WTC11 (cell line): Measurements from ENCODE around the gene MGST1. TPM values are rescaled to one million over a fixed set of nuclear protein-coding genes. Genes with fewer than 3 reads are reported as not detected.

ENCODE experiments used
- ATAC-seq: fragments of 200-7000 bp; cut with Tn5 transposase; 2 replicates; pipeline ENCODE4 v1.10.0; 2021; ENCODE audit warnings: mild to moderate bottlenecking, moderate library complexity
- CTCF ChIA-PET: fragments of 300-600 bp; sonication (Branson Sonifier 250); formaldehyde crosslinking; loops from one replicate; lab custom pipeline; 2021; ENCODE audit warnings: antibody characterized with exemption; lab: Charles Lee
- POLR2A ChIA-PET: fragments of 350-600 bp; sonication (Branson Sonifier 250); formaldehyde crosslinking; loops from one replicate; lab custom pipeline; 2021; ENCODE audit warnings: antibody characterized with exemption; lab: Charles Lee
- DNase-seq: peaks from one replicate; pipeline ENCODE4 v3.0.0; 2021; ENCODE audit warnings: low spot score
- H3K27ac Mint-ChIP-seq: 2 replicates; pipeline ENCODE4 v1.8.0; 2021; ENCODE audit warnings: mixed read lengths
- H3K27me3 Mint-ChIP-seq: 2 replicates; pipeline ENCODE4 v1.8.0; 2021; ENCODE audit warnings: low read depth, mild to moderate bottlenecking, moderate library complexity, mixed read lengths
- H3K36me3 Mint-ChIP-seq: 2 replicates; pipeline ENCODE4 v1.8.0; 2021; ENCODE audit warnings: mixed read lengths
- H3K4me1 Mint-ChIP-seq: 2 replicates; pipeline ENCODE4 v1.8.0; 2022; ENCODE audit warnings: mixed read lengths
- H3K4me3 Mint-ChIP-seq: 2 replicates; pipeline ENCODE4 v1.8.0; 2021; ENCODE audit warnings: mild to moderate bottlenecking, moderate library complexity, mixed read lengths
- H3K9me3 Mint-ChIP-seq: 2 replicates; pipeline ENCODE4 v1.8.0; 2021; ENCODE audit warnings: mixed read lengths
- CREM ChIP-seq: sonication (generic); formaldehyde crosslinking; IDR thresholded peaks from 2 replicates; pipeline ENCODE4 v1.8.1; 2022; ENCODE audit warnings: mild to moderate bottlenecking, missing genetic modification reagents, moderate library complexity
- E2F1 ChIP-seq: sonication (generic); formaldehyde crosslinking; IDR thresholded peaks from 2 replicates; pipeline ENCODE4 v1.8.0; 2022; ENCODE audit warnings: mild to moderate bottlenecking, missing genetic modification reagents
- GTF2I ChIP-seq: fragments of 250-450 bp; sonication (Bioruptor Pico); conservative IDR thresholded peaks from 2 replicates; pipeline ENCODE4 v1.4.0; 2021; ENCODE audit warnings: mild to moderate bottlenecking
- PRDM15 ChIP-seq: sonication (generic); formaldehyde crosslinking; IDR thresholded peaks from 2 replicates; pipeline ENCODE4 v1.8.0; 2022; ENCODE audit warnings: missing genetic modification reagents
- RELA ChIP-seq: sonication (generic); formaldehyde crosslinking; IDR thresholded peaks from 2 replicates; pipeline ENCODE4 v1.8.1; 2022; ENCODE audit warnings: missing genetic modification reagents, mild to moderate bottlenecking, borderline replicate concordance
- SOX15 ChIP-seq: fragments of 250-450 bp; sonication (Bioruptor Pico); IDR thresholded peaks from 2 replicates; pipeline ENCODE4 v1.9.0; 2021; ENCODE audit warnings: mild to moderate bottlenecking
- STAT6 ChIP-seq: sonication (generic); formaldehyde crosslinking; conservative IDR thresholded peaks from 2 replicates; pipeline ENCODE4 v1.8.1; 2023; ENCODE audit warnings: mild to moderate bottlenecking, low read depth, missing genetic modification reagents, moderate library complexity
- TCF7 ChIP-seq: sonication (generic); formaldehyde crosslinking; IDR thresholded peaks from 2 replicates; pipeline ENCODE4 v1.8.0; 2022; ENCODE audit warnings: mild to moderate bottlenecking, low read depth, missing genetic modification reagents, moderate library complexity
- TEAD4 ChIP-seq: sonication (generic); formaldehyde crosslinking; IDR thresholded peaks from 2 replicates; pipeline ENCODE4 v1.8.0; 2022; ENCODE audit warnings: mild to moderate bottlenecking, missing genetic modification reagents
- ZNF317 ChIP-seq: sonication (generic); formaldehyde crosslinking; IDR thresholded peaks from 2 replicates; pipeline ENCODE4 v1.8.1; 2023; ENCODE audit warnings: low read depth, mild to moderate bottlenecking, moderate library complexity, missing genetic modification reagents, borderline replicate concordance
- total RNA-seq: library from RNA; stranded (reverse); gene quantifications from 3 replicates; pipeline ENCODE4 v1.2.3, GENCODE V29; 2021
- TF ChIP-seq, protein P1 (sequence below): sonication (generic); formaldehyde crosslinking; IDR thresholded peaks from 2 replicates; pipeline ENCODE4 v1.8.1; 2022; ENCODE audit warnings: mild to moderate bottlenecking, moderate library complexity, missing genetic modification reagents
- TF ChIP-seq, protein P2 (sequence below): sonication (generic); formaldehyde crosslinking; IDR thresholded peaks from 2 replicates; pipeline ENCODE4 v1.8.0; 2023; ENCODE audit warnings: mild to moderate bottlenecking, missing genetic modification reagents
- TF ChIP-seq, protein P3 (sequence below): sonication (generic); formaldehyde crosslinking; IDR thresholded peaks from 2 replicates; pipeline ENCODE4 v1.8.0; 2023; ENCODE audit warnings: missing genetic modification reagents

The MGST1 gene
- total RNA-seq, 1 experiment from 2014 or later, result 285 TPM

DNA sequence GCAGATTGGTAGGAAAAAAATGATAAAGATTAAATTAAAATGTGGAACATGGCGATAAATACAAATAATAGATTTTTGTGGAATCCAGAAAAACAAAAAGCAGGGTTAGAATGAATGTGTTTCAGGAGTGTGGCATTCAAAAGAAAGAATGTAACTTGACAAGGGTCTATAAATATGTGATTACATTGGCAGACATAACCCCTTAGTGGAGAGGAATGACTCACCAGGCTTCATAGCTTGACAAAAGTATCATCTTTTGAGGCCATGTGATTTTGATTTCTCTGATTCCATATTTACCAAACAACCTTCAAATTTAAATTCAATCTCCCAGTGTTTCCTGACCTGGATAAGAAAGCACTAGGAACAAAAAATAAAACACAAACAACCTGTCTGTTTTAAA, 24.4 kb upstream of the MGST1 start (continued):
- TF ChIP-seq STAT6 (CRISPR knock-in tag) (no peak), RELA (CRISPR knock-in tag) (no peak), TCF7 (CRISPR knock-in tag) (no peak), CREM (CRISPR knock-in tag) (no peak)
- TF ChIP-seq, protein P1, sequence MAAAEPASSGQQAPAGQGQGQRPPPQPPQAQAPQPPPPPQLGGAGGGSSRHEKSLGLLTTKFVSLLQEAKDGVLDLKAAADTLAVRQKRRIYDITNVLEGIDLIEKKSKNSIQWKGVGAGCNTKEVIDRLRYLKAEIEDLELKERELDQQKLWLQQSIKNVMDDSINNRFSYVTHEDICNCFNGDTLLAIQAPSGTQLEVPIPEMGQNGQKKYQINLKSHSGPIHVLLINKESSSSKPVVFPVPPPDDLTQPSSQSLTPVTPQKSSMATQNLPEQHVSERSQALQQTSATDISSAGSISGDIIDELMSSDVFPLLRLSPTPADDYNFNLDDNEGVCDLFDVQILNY (CRISPR knock-in tag), result no peak
- TF ChIP-seq, protein P2, sequence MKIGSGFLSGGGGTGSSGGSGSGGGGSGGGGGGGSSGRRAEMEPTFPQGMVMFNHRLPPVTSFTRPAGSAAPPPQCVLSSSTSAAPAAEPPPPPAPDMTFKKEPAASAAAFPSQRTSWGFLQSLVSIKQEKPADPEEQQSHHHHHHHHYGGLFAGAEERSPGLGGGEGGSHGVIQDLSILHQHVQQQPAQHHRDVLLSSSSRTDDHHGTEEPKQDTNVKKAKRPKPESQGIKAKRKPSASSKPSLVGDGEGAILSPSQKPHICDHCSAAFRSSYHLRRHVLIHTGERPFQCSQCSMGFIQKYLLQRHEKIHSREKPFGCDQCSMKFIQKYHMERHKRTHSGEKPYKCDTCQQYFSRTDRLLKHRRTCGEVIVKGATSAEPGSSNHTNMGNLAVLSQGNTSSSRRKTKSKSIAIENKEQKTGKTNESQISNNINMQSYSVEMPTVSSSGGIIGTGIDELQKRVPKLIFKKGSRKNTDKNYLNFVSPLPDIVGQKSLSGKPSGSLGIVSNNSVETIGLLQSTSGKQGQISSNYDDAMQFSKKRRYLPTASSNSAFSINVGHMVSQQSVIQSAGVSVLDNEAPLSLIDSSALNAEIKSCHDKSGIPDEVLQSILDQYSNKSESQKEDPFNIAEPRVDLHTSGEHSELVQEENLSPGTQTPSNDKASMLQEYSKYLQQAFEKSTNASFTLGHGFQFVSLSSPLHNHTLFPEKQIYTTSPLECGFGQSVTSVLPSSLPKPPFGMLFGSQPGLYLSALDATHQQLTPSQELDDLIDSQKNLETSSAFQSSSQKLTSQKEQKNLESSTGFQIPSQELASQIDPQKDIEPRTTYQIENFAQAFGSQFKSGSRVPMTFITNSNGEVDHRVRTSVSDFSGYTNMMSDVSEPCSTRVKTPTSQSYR (CRISPR knock-in tag), result no peak
- TF ChIP-seq, all 79 proteins: peak for 0

DNA sequence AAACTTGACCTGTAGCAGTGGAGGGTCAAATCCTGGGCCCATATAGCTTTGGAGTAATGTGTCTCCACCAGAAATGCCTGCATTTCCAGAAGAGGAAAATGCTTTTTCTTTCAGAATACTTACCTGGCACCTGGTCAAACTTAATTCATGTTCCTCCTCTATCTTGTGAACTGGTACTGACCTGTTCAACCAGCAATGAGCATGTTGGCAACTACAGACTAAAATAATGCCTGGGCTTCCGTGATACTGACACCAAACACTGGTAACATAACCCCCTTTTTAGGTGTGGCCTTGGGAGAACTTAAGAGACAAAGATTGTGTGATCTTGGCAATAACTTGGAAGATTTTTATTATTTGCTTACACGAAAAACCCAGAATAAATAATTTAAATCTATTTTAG, 23.8 kb upstream of the MGST1 start:
- no peak for ATAC-seq
- peaks cover 12% of the 10 kb centered on the region for H3K9me3 Mint-ChIP-seq
- TF ChIP-seq, protein P3, sequence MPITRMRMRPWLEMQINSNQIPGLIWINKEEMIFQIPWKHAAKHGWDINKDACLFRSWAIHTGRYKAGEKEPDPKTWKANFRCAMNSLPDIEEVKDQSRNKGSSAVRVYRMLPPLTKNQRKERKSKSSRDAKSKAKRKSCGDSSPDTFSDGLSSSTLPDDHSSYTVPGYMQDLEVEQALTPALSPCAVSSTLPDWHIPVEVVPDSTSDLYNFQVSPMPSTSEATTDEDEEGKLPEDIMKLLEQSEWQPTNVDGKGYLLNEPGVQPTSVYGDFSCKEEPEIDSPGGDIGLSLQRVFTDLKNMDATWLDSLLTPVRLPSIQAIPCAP (CRISPR knock-in tag), result no peak
- TF ChIP-seq TEAD4 (no peak), ZNF317 (CRISPR knock-in tag) (no peak), PRDM15 (CRISPR knock-in tag) (no peak), E2F1 (CRISPR knock-in tag) (no peak), GTF2I (CRISPR knock-in tag) (no peak), SOX15 (CRISPR knock-in tag) (no peak)
- TF ChIP-seq, all 79 proteins: peak for 0
- H3K4me1 Mint-ChIP-seq, result peaks cover 6% of the 10 kb centered on the region; the same call in 1 of the 2 replicates
- H3K27ac Mint-ChIP-seq, result no peak overlapping the region
- ChIA-PET POLR2A (no interaction called here), CTCF (interaction anchor here (0.5 kb wide), 1 partner anchor 18 kb away, joined by 3 read pairs; no protein-coding TSS in a partner anchor)
- H3K36me3 Mint-ChIP-seq, result no peaks in the 10 kb centered on the region
- no peaks in the 10 kb centered on the region; the same call in 1 of the 2 replicates for H3K27me3 Mint-ChIP-seq
- no peak overlapping the region for H3K4me3 Mint-ChIP-seq
- DNase-seq, result no peak
